CD4-positive, alpha-beta memory T cell (primary cell): ENCODE measurements around the gene PAX2. TPM values are rescaled to one million over a fixed set of nuclear protein-coding genes. Genes with fewer than 3 reads are reported as not detected.

Experiments
- CTCF ChIA-PET: fragments of 350-600 bp; sonication (Branson Sonifier 250); formaldehyde crosslinking; loops from one replicate; lab custom pipeline; 2021; ENCODE audit warnings: inconsistent platforms; ENCODE audit not compliant: partially characterized antibody; lab: Charles Lee
- POLR2A ChIA-PET: fragments of 350-600 bp; sonication (Branson Sonifier 250); formaldehyde crosslinking; loops from one replicate; lab custom pipeline; 2021; ENCODE audit not compliant: partially characterized antibody; lab: Charles Lee
- DNase-seq, 5 donors: peaks; one replicate each; pipeline versions ENCODE4 v3.0.0 to v3.0.0-alpha.2; 2020 to 2022; ENCODE audit warnings: mixed read lengths in 1 of 5
- H3K27ac ChIP-seq: one replicate; pipeline ENCODE4 v1.7.0; 2013; ENCODE audit warnings: low read depth, low read length
- H3K27me3 ChIP-seq: 2 replicates; pipeline ENCODE4 v1.7.0; 2013; ENCODE audit warnings: mild to moderate bottlenecking, low read length, moderate library complexity; ENCODE audit not compliant: insufficient read depth
- H3K36me3 ChIP-seq: 2 replicates; pipeline ENCODE4 v1.7.0; 2013; ENCODE audit warnings: mild to moderate bottlenecking, low read length, moderate library complexity; ENCODE audit not compliant: insufficient read depth
- H3K4me1 ChIP-seq: 2 replicates; pipeline ENCODE4 v1.7.0; 2013; ENCODE audit warnings: mild to moderate bottlenecking, low read length, moderate library complexity; ENCODE audit not compliant: insufficient read depth
- H3K4me3 ChIP-seq, 2 donors: one replicate each; pipeline ENCODE4 v1.7.0; 2013; ENCODE audit warnings: low read length in 2 of 2, mild to moderate bottlenecking in 1 of 2
- H3K9me3 ChIP-seq, 2 donors: one replicate each; pipeline ENCODE4 v1.7.0; 2013; ENCODE audit warnings: low read length in 2 of 2, control low read depth in 1 of 2; ENCODE audit not compliant: control insufficient read depth in 1 of 2
- H3K27ac Mint-ChIP-seq, 7 donors: one replicate each; pipeline ENCODE4 v1.8.0; 2020 to 2021; ENCODE audit warnings: mixed read lengths in 7 of 7, mild to moderate bottlenecking in 6 of 7, inconsistent platforms in 3 of 7, moderate library complexity in 3 of 7
- H3K27me3 Mint-ChIP-seq, 2 donors: one replicate each; pipeline ENCODE4 v1.8.0; 2020 to 2021; ENCODE audit warnings: mixed read lengths in 2 of 2
- H3K36me3 Mint-ChIP-seq, 2 donors: one replicate each; pipeline ENCODE4 v1.8.0; 2020 to 2021; ENCODE audit warnings: mixed read lengths in 2 of 2, inconsistent platforms in 1 of 2, mild to moderate bottlenecking in 1 of 2
- H3K4me1 Mint-ChIP-seq, 4 donors: one replicate each; pipeline ENCODE4 v1.8.0; 2020 to 2021; ENCODE audit warnings: mixed read lengths in 4 of 4, mild to moderate bottlenecking in 1 of 4
- H3K4me3 Mint-ChIP-seq, 8 donors: one replicate each; pipeline ENCODE4 v1.8.0; 2020 to 2021; ENCODE audit warnings: mixed read lengths in 8 of 8, mild to moderate bottlenecking in 7 of 8, moderate library complexity in 6 of 8, inconsistent platforms in 3 of 8
- H3K9me3 Mint-ChIP-seq, 8 donors: one replicate each; pipeline ENCODE4 v1.8.0; 2020 to 2021; ENCODE audit warnings: mixed read lengths in 8 of 8, mild to moderate bottlenecking in 5 of 8, inconsistent platforms in 3 of 8, moderate library complexity in 1 of 8
- intact Hi-C: fragments of 100-400 bp; cut with micrococcal nuclease; formaldehyde crosslinking; loops from one replicate; pipeline ENCODE4 v1.15.1; 2023
- polyA plus RNA-seq, 2 donors: library from polyadenylated mRNA; unstranded; fragments of 300-500 nt; fragmentation: Illumina TruSeq; gene quantifications; one replicate each; pipeline ENCODE4 v1.2.3, GENCODE V29; 2021
- total RNA-seq, 2 experiments: library from RNA; stranded (reverse); gene quantifications; one replicate each; pipeline ENCODE4 v1.2.3, GENCODE V29; 2021

PAX2 gene
- total and polyA plus RNA-seq, 4 experiments from 2014 or later: not detected

DNA sequence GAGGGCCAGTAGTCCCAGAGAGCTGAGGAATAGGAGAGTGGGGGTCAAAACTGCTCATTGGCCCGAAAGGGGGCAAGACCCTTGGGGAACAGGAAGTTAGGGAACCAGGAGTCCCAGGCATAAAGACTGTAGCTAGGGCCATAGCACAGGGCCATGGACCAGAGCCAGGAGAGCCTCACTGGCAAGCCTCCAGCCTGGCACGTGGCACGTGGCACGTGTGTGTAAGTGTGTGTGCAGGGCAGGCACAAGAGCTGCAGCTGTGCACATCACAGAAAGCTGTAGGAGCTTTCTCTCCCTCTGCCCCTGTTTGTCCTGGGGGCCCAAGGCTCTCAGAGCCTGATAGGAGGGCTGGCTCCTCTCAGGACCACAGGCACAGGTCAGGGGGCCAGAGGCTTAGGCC is 119.6 kb downstream of the PAX2 start:
- no peaks in the 10 kb centered on the region for H3K4me1 ChIP-seq
- H3K4me3 ChIP-seq: no peak overlapping the region
- H3K9me3 ChIP-seq: no peaks in the 10 kb centered on the region
- Mint-ChIP-seq H3K9me3 (no peaks in the 10 kb centered on the region), H3K36me3 (no peaks in the 10 kb centered on the region), H3K4me1 (peaks cover 0 to 6% (median 3%) of the 10 kb centered on the region in 4 donors), H3K27me3 (peaks cover 32 to 37% of the 10 kb centered on the region in 2 donors), H3K4me3 (no peak overlapping the region), H3K27ac (no peak overlapping the region)
- intact Hi-C loops: no loop called here
- DNase-seq: no peak
- no peak overlapping the region for H3K27ac ChIP-seq
- H3K27me3 ChIP-seq: peaks cover 4% of the 10 kb centered on the region
- ChIA-PET POLR2A (no interaction called here), CTCF (no interaction called here)
- H3K36me3 ChIP-seq: no peaks in the 10 kb centered on the region

DNA sequence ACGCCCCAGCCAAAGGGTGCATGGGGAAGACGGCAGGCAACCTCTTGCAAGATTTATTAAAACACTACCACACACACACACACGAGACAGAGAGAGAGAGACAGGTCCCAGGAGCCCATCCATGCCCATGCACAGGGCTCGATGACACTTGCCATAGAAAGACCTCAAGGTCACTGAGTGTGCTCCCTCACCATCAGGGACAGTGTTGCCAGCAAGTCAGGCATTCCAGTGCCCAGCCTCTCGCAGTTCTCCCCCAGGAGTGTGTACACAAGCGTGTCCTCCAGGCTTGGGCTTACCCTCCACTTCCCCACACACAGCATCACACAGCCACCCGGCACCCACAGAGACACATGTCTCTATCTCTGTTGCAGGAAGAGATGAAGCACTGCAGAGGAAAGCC is 120.6 kb downstream of the PAX2 start:
- POLR2A ChIA-PET: no interaction called here
- DNase-seq: no peak
- no peaks in the 10 kb centered on the region for H3K4me1 ChIP-seq
- H3K27me3 ChIP-seq: peaks cover 3% of the 10 kb centered on the region
- CTCF ChIA-PET: no interaction called here
- no peak overlapping the region for H3K4me3 ChIP-seq
- H3K4me3 Mint-ChIP-seq: peak overlapping the region in 2 of 8 donors; percentile 31 to 75
- H3K36me3 ChIP-seq: no peaks in the 10 kb centered on the region
- no peak overlapping the region for H3K27ac ChIP-seq
- intact Hi-C loops: no loop called here
- H3K27me3 Mint-ChIP-seq: peaks cover 29 to 31% of the 10 kb centered on the region in 2 donors
- H3K9me3 Mint-ChIP-seq: no peaks in the 10 kb centered on the region
- peaks cover 0 to 6% (median 3%) of the 10 kb centered on the region in 4 donors for H3K4me1 Mint-ChIP-seq
- H3K9me3 ChIP-seq: no peaks in the 10 kb centered on the region
- no peaks in the 10 kb centered on the region for H3K36me3 Mint-ChIP-seq
- no peak overlapping the region for H3K27ac Mint-ChIP-seq

DNA sequence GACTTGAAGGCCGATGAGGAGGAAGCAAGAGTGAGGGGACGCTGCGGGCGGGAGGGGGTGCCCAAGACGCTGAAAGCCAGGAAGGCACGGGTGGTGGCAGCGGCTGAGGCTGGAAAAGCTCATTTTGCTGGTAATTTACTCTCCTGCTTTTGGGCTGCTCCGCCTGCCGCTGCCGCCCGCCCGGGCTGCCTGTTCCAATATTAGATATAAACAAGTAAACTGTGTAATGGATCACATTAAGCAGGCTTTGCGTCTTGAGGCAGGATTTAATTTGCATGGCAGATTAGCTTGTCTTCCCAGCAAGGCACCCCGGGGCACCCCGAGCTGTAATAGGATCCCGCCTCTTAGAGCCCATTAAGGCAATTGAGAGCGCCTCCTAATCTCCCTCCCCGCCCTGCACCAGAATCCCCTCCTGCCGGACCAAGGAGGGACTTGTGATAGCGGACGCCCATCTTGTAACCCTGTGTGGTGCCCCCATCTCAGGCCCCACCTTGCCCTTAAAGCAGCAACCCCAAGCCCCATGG is 121.3 kb downstream of the PAX2 start:
- DNase-seq: no peak
- Mint-ChIP-seq H3K27me3 (peaks cover 26 to 30% of the 10 kb centered on the region in 2 donors), H3K9me3 (no peaks in the 10 kb centered on the region), H3K4me3 (peak overlapping the region in 2 of 8 donors; percentile 31 to 75), H3K4me1 (peaks cover 0 to 6% (median 3%) of the 10 kb centered on the region in 4 donors), H3K36me3 (no peaks in the 10 kb centered on the region), H3K27ac (no peak overlapping the region)
- H3K4me3 ChIP-seq: no peak overlapping the region
- ChIA-PET POLR2A (no interaction called here), CTCF (no interaction called here)
- H3K27me3 ChIP-seq: no peaks in the 10 kb centered on the region
- intact Hi-C loops: no loop called here
- no peaks in the 10 kb centered on the region for H3K36me3 ChIP-seq
- H3K9me3 ChIP-seq: no peaks in the 10 kb centered on the region
- no peak overlapping the region for H3K27ac ChIP-seq
- no peaks in the 10 kb centered on the region for H3K4me1 ChIP-seq

DNA sequence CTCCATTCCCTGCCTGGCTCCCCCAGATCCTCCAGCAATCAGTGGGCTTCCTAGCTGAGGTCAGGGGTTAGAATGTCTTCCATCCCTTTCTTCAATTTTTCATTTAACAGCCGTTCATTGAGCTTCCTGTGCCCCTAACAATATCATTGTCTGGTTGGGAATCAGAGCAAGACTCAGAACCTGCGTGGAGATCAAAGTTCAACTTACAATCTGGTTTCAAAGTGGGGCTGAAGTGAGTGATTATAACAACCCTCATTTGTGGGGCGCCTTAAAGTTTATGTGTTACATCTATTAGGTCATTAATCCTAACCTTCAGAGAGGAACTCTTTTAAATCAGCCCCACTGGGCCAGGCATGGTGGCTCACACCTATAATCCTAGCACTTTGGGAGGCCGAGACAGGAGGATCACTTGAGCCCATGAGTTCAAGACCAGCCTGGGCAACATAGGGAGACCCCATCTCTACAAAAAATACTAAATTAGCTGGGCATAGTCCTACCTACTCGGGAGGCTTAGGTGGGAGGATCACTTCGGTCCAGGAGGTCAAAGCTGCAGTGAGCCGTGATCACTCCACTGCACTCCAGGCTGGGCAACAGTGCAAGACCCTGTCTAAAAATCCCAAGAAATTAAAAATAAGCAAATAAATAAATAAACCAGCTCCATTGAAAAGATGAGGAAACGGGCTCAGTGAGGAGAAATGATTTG is 122.0 kb downstream of the PAX2 start:
- ChIA-PET CTCF (no interaction called here), POLR2A (no interaction called here)
- Mint-ChIP-seq H3K4me3 (no peak overlapping the region), H3K27me3 (peaks cover 22 to 26% of the 10 kb centered on the region in 2 donors), H3K36me3 (no peaks in the 10 kb centered on the region), H3K4me1 (peaks cover 0 to 6% (median 3%) of the 10 kb centered on the region in 4 donors), H3K27ac (no peak overlapping the region), H3K9me3 (no peaks in the 10 kb centered on the region)
- Histone ChIP-seq H3K4me1 (no peaks in the 10 kb centered on the region), H3K27ac (no peak overlapping the region), H3K4me3 (no peak overlapping the region), H3K9me3 (no peaks in the 10 kb centered on the region), H3K36me3 (no peaks in the 10 kb centered on the region), H3K27me3 (no peaks in the 10 kb centered on the region)
- intact Hi-C loops: no loop called here
- no peak for DNase-seq

DNA sequence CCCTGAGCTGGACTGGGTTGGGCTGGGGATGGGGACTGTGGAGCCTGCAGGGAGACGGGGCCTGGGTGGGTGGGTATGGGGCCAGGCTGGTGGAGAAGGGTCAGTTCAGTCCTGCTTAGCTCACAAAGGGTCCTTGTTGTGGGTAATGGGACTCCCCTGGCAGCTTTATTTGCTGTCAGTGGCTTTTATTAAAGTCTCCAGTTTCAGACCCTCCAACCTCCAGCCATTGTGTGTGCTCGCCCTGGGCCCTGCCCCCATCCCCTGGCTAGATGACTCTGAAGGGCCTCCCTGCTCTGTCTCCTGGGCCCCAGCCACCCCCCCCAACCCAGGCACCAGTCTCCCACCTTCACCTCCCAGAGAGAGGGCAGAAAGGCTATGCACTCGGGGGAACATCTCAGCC is 123.0 kb downstream of the PAX2 start:
- Mint-ChIP-seq H3K27ac (no peak overlapping the region), H3K27me3 (peaks cover 22 to 25% of the 10 kb centered on the region in 2 donors), H3K36me3 (no peaks in the 10 kb centered on the region), H3K4me3 (no peak overlapping the region), H3K9me3 (no peaks in the 10 kb centered on the region), H3K4me1 (peaks cover 0 to 6% (median 3%) of the 10 kb centered on the region in 4 donors)
- CTCF ChIA-PET: no interaction called here
- intact Hi-C loops: no loop called here
- H3K4me1 ChIP-seq: no peaks in the 10 kb centered on the region
- H3K9me3 ChIP-seq: no peaks in the 10 kb centered on the region
- H3K4me3 ChIP-seq: no peak overlapping the region
- no peak for DNase-seq
- no peaks in the 10 kb centered on the region for H3K27me3 ChIP-seq
- POLR2A ChIA-PET: no interaction called here
- no peaks in the 10 kb centered on the region for H3K36me3 ChIP-seq
- no peak overlapping the region for H3K27ac ChIP-seq

DNA sequence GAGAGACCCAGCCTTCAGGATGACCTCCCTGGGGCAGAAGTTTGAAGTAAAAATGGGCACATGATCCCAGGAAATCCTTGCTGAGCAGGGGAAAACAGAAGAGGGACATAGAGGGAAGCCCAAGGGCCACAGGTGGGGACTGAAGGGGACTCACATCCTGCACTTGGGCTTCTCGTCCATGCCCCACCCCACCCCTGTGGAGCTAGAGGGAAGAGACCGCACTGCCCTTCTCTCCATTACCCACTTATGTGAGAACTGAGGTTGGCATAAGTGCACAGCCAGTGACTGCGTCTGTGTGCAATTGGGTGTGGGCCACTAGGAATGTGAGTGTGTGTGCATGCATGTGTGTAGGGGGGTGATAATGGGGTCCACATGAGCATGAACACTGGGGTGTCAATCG is 124.0 kb downstream of the PAX2 start:
- H3K27ac Mint-ChIP-seq: no peak overlapping the region
- POLR2A ChIA-PET: no interaction called here
- CTCF ChIA-PET: no interaction called here
- H3K4me1 Mint-ChIP-seq: peaks cover 0 to 6% (median 3%) of the 10 kb centered on the region in 4 donors
- H3K27me3 Mint-ChIP-seq: peaks cover 20 to 21% of the 10 kb centered on the region in 2 donors
- no peaks in the 10 kb centered on the region for H3K9me3 Mint-ChIP-seq
- no peak overlapping the region for H3K4me3 ChIP-seq
- DNase-seq: no peak
- no peaks in the 10 kb centered on the region for H3K27me3 ChIP-seq
- no peaks in the 10 kb centered on the region for H3K36me3 ChIP-seq
- no peaks in the 10 kb centered on the region for H3K9me3 ChIP-seq
- no peak overlapping the region for H3K4me3 Mint-ChIP-seq
- intact Hi-C loops: no loop called here
- H3K36me3 Mint-ChIP-seq: no peaks in the 10 kb centered on the region
- no peaks in the 10 kb centered on the region for H3K4me1 ChIP-seq
- no peak overlapping the region for H3K27ac ChIP-seq

DNA sequence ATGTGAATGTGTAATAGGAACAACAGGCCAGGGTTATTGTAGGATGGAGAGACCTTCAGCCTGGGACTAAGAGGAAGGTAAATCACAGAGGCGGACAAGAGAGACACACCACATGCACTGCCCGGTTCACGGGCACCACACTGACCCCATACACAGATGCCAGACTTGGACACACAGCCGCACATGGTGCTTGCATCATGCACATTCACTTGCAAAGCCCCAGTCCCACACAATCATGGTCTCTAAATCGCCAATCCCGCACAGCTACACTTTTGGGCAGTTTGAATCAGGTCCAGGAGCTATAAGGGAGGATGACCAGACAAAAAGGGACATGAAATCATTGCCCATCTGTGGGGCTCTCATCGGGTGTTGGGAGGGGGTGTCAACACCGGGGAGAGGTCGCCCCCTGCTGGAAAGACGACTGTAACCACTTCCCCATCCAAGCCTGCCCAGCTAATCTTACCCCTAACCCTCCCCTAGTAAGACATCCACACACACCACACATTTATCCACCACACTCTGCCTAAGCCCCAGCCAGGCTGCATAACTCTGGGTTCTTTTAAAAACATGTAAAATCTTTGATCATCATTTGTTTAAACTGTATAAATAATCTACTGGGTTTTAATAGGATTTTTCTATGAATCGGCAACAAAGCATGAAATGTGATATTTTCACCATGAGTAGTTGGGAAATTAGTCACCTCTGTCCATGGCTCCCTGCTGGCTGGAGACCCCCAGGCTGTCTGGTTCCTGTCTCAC is 126.8 kb downstream of the PAX2 start:
- peaks cover 9 to 20% of the 10 kb centered on the region in 2 donors for H3K27me3 Mint-ChIP-seq
- intact Hi-C loops: loop anchor here (2.0 kb wide), 1 partner anchor 309 kb away; no protein-coding TSS in a partner anchor

More for the DNA sequence above, 126.8 kb downstream of the PAX2 start:
- Histone ChIP-seq H3K36me3 (no peaks in the 10 kb centered on the region), H3K9me3 (no peaks in the 10 kb centered on the region), H3K27ac (no peak overlapping the region), H3K4me3 (no peak overlapping the region), H3K4me1 (no peaks in the 10 kb centered on the region), H3K27me3 (no peaks in the 10 kb centered on the region)
- DNase-seq: peak; percentile 7 to 46 (median 19)
- POLR2A ChIA-PET: no interaction called here
- Mint-ChIP-seq H3K9me3 (no peaks in the 10 kb centered on the region), H3K27ac (no peak overlapping the region), H3K4me3 (no peak overlapping the region), H3K4me1 (no peaks in the 10 kb centered on the region), H3K36me3 (no peaks in the 10 kb centered on the region)
- CTCF ChIA-PET: interaction anchor here (1.2 to 1.5 kb wide), 2 partner anchors 309 to 311 kb away, joined by 3 to 7 read pairs; no protein-coding TSS in a partner anchor
